H9 (cell line): ENCODE data around the gene IQUB. TPM values are rescaled to one million over a fixed set of nuclear protein-coding genes. Genes with fewer than 3 reads are reported as not detected.

Experiments used
- DNase-seq: peaks from one replicate; pipeline ENCODE4 v3.0.0-alpha.2; 2017
- H2AFZ ChIP-seq: one replicate; pipeline ENCODE4 v1.6.1; 2013; ENCODE audit warnings: mild to moderate bottlenecking, low read length, control low read depth, moderate library complexity
- H2AK5ac ChIP-seq: 2 replicates; pipeline ENCODE4 v1.6.1; 2013; ENCODE audit warnings: low read length, control low read depth, mixed read lengths; ENCODE audit not compliant: insufficient read length
- H2BK120ac ChIP-seq: one replicate; pipeline ENCODE4 v1.6.1; 2013; ENCODE audit warnings: low read depth, mild to moderate bottlenecking, low read length, control low read depth, inconsistent platforms; ENCODE audit not compliant: poor library complexity, severe bottlenecking
- H2BK12ac ChIP-seq: 2 replicates; pipeline ENCODE4 v1.6.1; 2013; ENCODE audit warnings: low read length, control low read depth, mixed read lengths, low read depth; ENCODE audit not compliant: insufficient read length
- H2BK15ac ChIP-seq: 2 replicates; pipeline ENCODE4 v1.6.1; 2013; ENCODE audit warnings: low read depth, low read length, control low read depth
- H2BK20ac ChIP-seq: one replicate; pipeline ENCODE4 v1.6.1; 2013; ENCODE audit warnings: low read depth, mild to moderate bottlenecking, low read length, control low read depth, inconsistent platforms; ENCODE audit not compliant: poor library complexity, severe bottlenecking
- H2BK5ac ChIP-seq: 2 replicates; pipeline ENCODE4 v1.6.1; 2013; ENCODE audit warnings: low read length, control low read depth, mixed read lengths; ENCODE audit not compliant: insufficient read length
- H3K14ac ChIP-seq: 2 replicates; pipeline ENCODE4 v1.6.1; 2013; ENCODE audit warnings: low read length, control low read depth; ENCODE audit not compliant: insufficient read depth
- H3K18ac ChIP-seq: 2 replicates; pipeline ENCODE4 v1.6.1; 2013; ENCODE audit warnings: low read depth, mild to moderate bottlenecking, mixed read lengths, low read length, control low read depth; ENCODE audit not compliant: insufficient read length
- H3K23ac ChIP-seq: 2 replicates; pipeline ENCODE4 v1.6.1; 2013; ENCODE audit warnings: low read length, control low read depth, mixed read lengths, low read depth; ENCODE audit not compliant: insufficient read length
- H3K23me2 ChIP-seq: 2 replicates; pipeline ENCODE4 v1.6.1; 2013; ENCODE audit warnings: low read depth, mild to moderate bottlenecking, mixed read lengths, low read length, control low read depth; ENCODE audit not compliant: insufficient read length, poor library complexity, severe bottlenecking
- H3K27ac ChIP-seq: 2 replicates; pipeline ENCODE4 v1.5.1; 2013; ENCODE audit warnings: low read length, control low read depth, mixed read lengths, low read depth; ENCODE audit not compliant: insufficient read length
- H3K27me3 ChIP-seq: 2 replicates; pipeline ENCODE4 v1.6.1; 2013; ENCODE audit warnings: low read length, control low read depth, inconsistent platforms; ENCODE audit not compliant: insufficient read depth
- H3K4ac ChIP-seq: 2 replicates; pipeline ENCODE4 v1.6.1; 2013; ENCODE audit warnings: low read depth, mild to moderate bottlenecking, control low read depth, inconsistent platforms, low read length, moderate library complexity
- H3K4me1 ChIP-seq: 2 replicates; pipeline ENCODE4 v1.6.1; 2013; ENCODE audit warnings: low read length, control low read depth, inconsistent platforms; ENCODE audit not compliant: insufficient read depth
- H3K4me2 ChIP-seq: 2 replicates; pipeline ENCODE4 v1.6.1; 2013; ENCODE audit warnings: low read length, control low read depth, mixed read lengths; ENCODE audit not compliant: insufficient read length, insufficient read depth
- H3K56ac ChIP-seq: 2 replicates; pipeline ENCODE4 v1.6.1; 2013; ENCODE audit warnings: low read depth, mild to moderate bottlenecking, mixed read lengths, low read length, control low read depth; ENCODE audit not compliant: insufficient read length
- H3K79me1 ChIP-seq: 2 replicates; pipeline ENCODE4 v1.6.1; 2013; ENCODE audit warnings: low read depth, mild to moderate bottlenecking, moderate library complexity, low read length, control low read depth, inconsistent platforms; ENCODE audit not compliant: insufficient read depth, poor library complexity, severe bottlenecking
- H3K79me2 ChIP-seq: 2 replicates; pipeline ENCODE4 v1.6.1; 2013; ENCODE audit warnings: low read length, control low read depth, inconsistent platforms; ENCODE audit not compliant: insufficient read depth
- H3K9ac ChIP-seq: 2 replicates; pipeline ENCODE4 v1.6.1; 2013; ENCODE audit warnings: low read length, control low read depth, mixed read lengths; ENCODE audit not compliant: insufficient read length; ENCODE audit errors: extremely low read depth
- H3K9me3 ChIP-seq: one replicate; pipeline ENCODE4 v1.6.1; 2013; ENCODE audit warnings: low read depth, low read length, inconsistent platforms; ENCODE audit not compliant: control insufficient read depth
- H3T11ph ChIP-seq: one replicate; pipeline ENCODE4 v1.6.1; 2013; ENCODE audit warnings: mild to moderate bottlenecking, low read length, control low read depth, inconsistent platforms
- H4K20me1 ChIP-seq: one replicate; pipeline ENCODE4 v1.6.1; 2013; ENCODE audit not compliant: control insufficient read depth, insufficient read length, insufficient read depth
- H4K5ac ChIP-seq: 2 replicates; pipeline ENCODE4 v1.6.1; 2013; ENCODE audit warnings: low read depth, mild to moderate bottlenecking, mixed read lengths, low read length, control low read depth; ENCODE audit not compliant: insufficient read length
- H4K8ac ChIP-seq: replicated peaks from 2 replicates; pipeline ENCODE4 v1.6.1; 2013; ENCODE audit warnings: low read length, control low read depth, mixed read lengths, low read depth; ENCODE audit not compliant: insufficient read length
- H4K91ac ChIP-seq: 2 replicates; pipeline ENCODE4 v1.6.1; 2013; ENCODE audit warnings: low read depth, mild to moderate bottlenecking, moderate library complexity, mixed read lengths, low read length, control low read depth; ENCODE audit not compliant: insufficient read length
- H3K27ac Mint-ChIP-seq, 3 experiments: 2 replicates in 2 of 3; 3 replicates in 1 of 3; pipeline ENCODE4 v1.8.0; 2020 to 2021; ENCODE audit warnings: mixed read lengths in 3 of 3, mild to moderate bottlenecking in 1 of 3, moderate library complexity in 1 of 3
- H3K27me3 Mint-ChIP-seq: 2 replicates; pipeline ENCODE4 v1.8.0; 2021; ENCODE audit warnings: low read depth, mild to moderate bottlenecking, moderate library complexity, mixed read lengths
- H3K36me3 Mint-ChIP-seq, 3 experiments: 2 replicates in 2 of 3; 3 replicates in 1 of 3; pipeline ENCODE4 v1.8.0; 2020 to 2021; ENCODE audit warnings: low read depth in 3 of 3, mixed read lengths in 3 of 3; ENCODE audit not compliant: insufficient read depth in 1 of 3
- H3K4me1 Mint-ChIP-seq, 2 experiments: 2 replicates each; pipeline ENCODE4 v1.8.0; 2020; ENCODE audit warnings: mixed read lengths in 2 of 2
- H3K4me3 Mint-ChIP-seq, 2 experiments: 2 replicates in 1 of 2; 3 replicates in 1 of 2; pipeline ENCODE4 v1.8.0; 2020 to 2021; ENCODE audit warnings: mild to moderate bottlenecking in 2 of 2, mixed read lengths in 2 of 2, moderate library complexity in 1 of 2
- H3K9me3 Mint-ChIP-seq, 2 experiments: 2 replicates in 1 of 2; 3 replicates in 1 of 2; pipeline ENCODE4 v1.8.0; 2020; ENCODE audit warnings: mild to moderate bottlenecking in 2 of 2, mixed read lengths in 2 of 2, moderate library complexity in 1 of 2
- WGBS: extraction: QIAGEN DNeasy Blood & Tissue Kit; methylation state at CpG from one replicate; pipeline ENCODE4 v1.1.7; 2013; ENCODE audit warnings: missing lambda C conversion rate, low lambda C conversion rate, mixed read lengths; ENCODE audit not compliant: insufficient read length; ENCODE audit errors: extremely low coverage; 5-methylcytosine and 5-hydroxymethylcytosine counted together
- total RNA-seq: library from RNA; stranded (reverse); gene quantifications from 2 replicates; pipeline ENCODE4 v1.2.1, GENCODE V29; 2021
- TF ChIP-seq, protein P1 (sequence below): fragments of 200-600 bp; sonication (generic); conservative IDR thresholded peaks from 3 replicates; pipeline ENCODE4 v1.8.0; 2021; ENCODE audit warnings: antibody characterized with exemption, mild to moderate bottlenecking

IQUB gene
- total RNA-seq, 1 experiment from 2014 or later, result 0.28 TPM

DNA sequence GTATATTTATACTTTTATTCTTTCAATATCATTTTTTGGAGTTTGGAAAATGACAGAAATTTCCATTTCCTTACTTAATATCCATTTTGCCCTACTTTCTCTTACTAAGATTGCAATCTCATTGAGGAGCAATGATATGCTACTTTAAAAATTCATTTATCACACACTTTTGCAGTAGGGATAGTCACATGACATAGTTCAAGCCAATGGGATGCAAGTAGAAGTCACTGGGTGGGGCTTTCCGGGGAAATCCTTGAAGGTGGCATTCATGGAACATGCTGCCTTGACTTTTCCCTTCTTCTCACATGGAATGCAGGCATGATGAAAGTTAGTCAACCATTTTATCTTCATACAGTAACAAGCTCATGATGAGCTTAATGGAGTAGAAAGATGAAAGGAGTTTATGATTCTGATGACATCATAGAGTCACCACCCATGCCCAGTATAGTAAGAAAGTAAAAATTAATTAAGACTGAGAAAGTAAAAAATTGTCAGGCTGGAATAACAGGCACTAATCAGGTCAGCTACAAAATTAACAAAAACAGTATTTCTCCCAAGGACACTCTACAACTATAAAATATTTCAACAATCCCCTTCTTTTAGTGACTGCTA is 33.4 kb downstream of the IQUB start:
- WGBS, result no CpG with 5 or more reads among the region's 1 CpG
- peaks cover 28 to 31% of the 10 kb centered on the region in 2 experiments for H3K4me1 Mint-ChIP-seq
- no peak overlapping the region for H2BK15ac ChIP-seq

More for the DNA sequence above, 33.4 kb downstream of the IQUB start:
- Histone ChIP-seq H3K23ac (no peak overlapping the region), H3K9me3 (peaks cover 9% of the 10 kb centered on the region), H4K91ac (no peak overlapping the region), H3K4ac (no peak overlapping the region), H2AK5ac (no peak overlapping the region), H3K9ac (no peak overlapping the region), H2BK5ac (no peak overlapping the region), H3K79me1 (no peaks in the 10 kb centered on the region), H3K14ac (no peak overlapping the region), H3K4me2 (no peak overlapping the region), H3K79me2 (no peaks in the 10 kb centered on the region), H3T11ph (no peak overlapping the region), H4K5ac (no peak overlapping the region), H3K23me2 (no peaks in the 10 kb centered on the region), H2BK12ac (no peak overlapping the region), H4K20me1 (no peaks in the 10 kb centered on the region), H3K27me3 (no peaks in the 10 kb centered on the region), H3K27ac (no peak overlapping the region), H2BK120ac (no peak overlapping the region), H2AFZ (no peak overlapping the region), H4K8ac (no peak overlapping the region), H3K4me1 (no peaks in the 10 kb centered on the region), H2BK20ac (no peak overlapping the region), H3K18ac (no peak overlapping the region), H3K56ac (no peak overlapping the region)
- peaks cover 2% of the 10 kb centered on the region; the same call in 1 of the 2 replicates for H3K27me3 Mint-ChIP-seq
- TF ChIP-seq, protein P1, sequence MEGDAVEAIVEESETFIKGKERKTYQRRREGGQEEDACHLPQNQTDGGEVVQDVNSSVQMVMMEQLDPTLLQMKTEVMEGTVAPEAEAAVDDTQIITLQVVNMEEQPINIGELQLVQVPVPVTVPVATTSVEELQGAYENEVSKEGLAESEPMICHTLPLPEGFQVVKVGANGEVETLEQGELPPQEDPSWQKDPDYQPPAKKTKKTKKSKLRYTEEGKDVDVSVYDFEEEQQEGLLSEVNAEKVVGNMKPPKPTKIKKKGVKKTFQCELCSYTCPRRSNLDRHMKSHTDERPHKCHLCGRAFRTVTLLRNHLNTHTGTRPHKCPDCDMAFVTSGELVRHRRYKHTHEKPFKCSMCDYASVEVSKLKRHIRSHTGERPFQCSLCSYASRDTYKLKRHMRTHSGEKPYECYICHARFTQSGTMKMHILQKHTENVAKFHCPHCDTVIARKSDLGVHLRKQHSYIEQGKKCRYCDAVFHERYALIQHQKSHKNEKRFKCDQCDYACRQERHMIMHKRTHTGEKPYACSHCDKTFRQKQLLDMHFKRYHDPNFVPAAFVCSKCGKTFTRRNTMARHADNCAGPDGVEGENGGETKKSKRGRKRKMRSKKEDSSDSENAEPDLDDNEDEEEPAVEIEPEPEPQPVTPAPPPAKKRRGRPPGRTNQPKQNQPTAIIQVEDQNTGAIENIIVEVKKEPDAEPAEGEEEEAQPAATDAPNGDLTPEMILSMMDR, result no peak
- H3K9me3 Mint-ChIP-seq, result peaks cover 18 to 19% of the 10 kb centered on the region in 2 experiments
- H3K27ac Mint-ChIP-seq, result peak overlapping the region in 1 of 3 experiments; percentile 73; a peak in 1 of 7 replicates
- DNase-seq, result no peak
- H3K36me3 Mint-ChIP-seq, result peaks cover 14 to 25% (median 18%) of the 10 kb centered on the region in 3 experiments
- no peak overlapping the region for H3K4me3 Mint-ChIP-seq
